Stomach (tissue), 9 donors: ENCODE data around the gene WDR3. TPM values are rescaled to one million over a fixed set of nuclear protein-coding genes. Genes with fewer than 3 reads are reported as not detected.

Source experiments
- DNase-seq, 2 donors: peaks; one replicate each; pipeline versions ENCODE4 v3.0.0 to v3.0.0-alpha.2; 2013 to 2019
- H3K27ac ChIP-seq, 5 donors: fragments of 200-600 bp in 4 of 5; sonication (generic) in 4 of 5; one replicate each; pipeline ENCODE4 v1.5.1; 2013 to 2019; ENCODE audit warnings: mild to moderate bottlenecking in 1 of 5, moderate library complexity in 1 of 5
- H3K27me3 ChIP-seq, 3 donors: fragments of 200-600 bp; sonication (generic); one replicate each; pipeline ENCODE4 v1.5.1; 2017 to 2019; ENCODE audit warnings: mixed run types in 1 of 3
- H3K36me3 ChIP-seq, 4 donors: fragments of 200-600 bp; sonication (generic); 1 replicate in 3 of 4; 2 replicates in 1 of 4; pipeline ENCODE4 v1.5.1; 2016 to 2019
- H3K4me1 ChIP-seq, 4 donors: fragments of 200-600 bp; sonication (generic); one replicate each; pipeline ENCODE4 v1.5.1; 2016 to 2019
- H3K4me3 ChIP-seq, 4 donors: fragments of 200-600 bp; sonication (generic) in 3 of 4; one replicate each; pipeline ENCODE4 v1.5.1; 2016 to 2019; ENCODE audit warnings: mild to moderate bottlenecking in 1 of 4
- H3K9me3 ChIP-seq, 4 donors: fragments of 200-600 bp; sonication (generic); one replicate each; pipeline ENCODE4 v1.5.1; 2016 to 2019
- CTCF ChIP-seq, 7 experiments: fragments of 450-650 bp in 4 of 7; fragments of 200-600 bp in 3 of 7; sonication (generic) in 3 of 7; IDR thresholded peaks; one replicate each; pipeline ENCODE4 v1.5.1; 2016 to 2019; ENCODE audit warnings: antibody characterized with exemption in 7 of 7, control low read depth in 2 of 7, mild to moderate bottlenecking in 1 of 7
- EP300 ChIP-seq: sonication (generic); formaldehyde crosslinking; IDR thresholded peaks from one replicate; pipeline ENCODE4 v1.6.1; 2017; ENCODE audit warnings: antibody characterized with exemption
- POLR2A ChIP-seq, 4 donors: fragments of 450-650 bp; IDR thresholded peaks; one replicate each; pipeline ENCODE4 v1.6.1; 2016; ENCODE audit warnings: antibody characterized with exemption in 4 of 4, control low read depth in 2 of 4, mild to moderate bottlenecking in 1 of 4, moderate library complexity in 1 of 4
- POLR2AphosphoS5 ChIP-seq, 3 donors: sonication (generic); formaldehyde crosslinking; IDR thresholded peaks; one replicate each; pipeline ENCODE4 v1.6.1; 2016; ENCODE audit warnings: antibody characterized with exemption in 3 of 3
- WGBS, 5 donors: extraction: QIAGEN DNeasy Blood & Tissue Kit in 3 of 5; methylation state at CpG; one replicate each; pipeline versions ENCODE4 v1.1.5 to v1.1.7; 2013 to 2018; 5-methylcytosine and 5-hydroxymethylcytosine counted together
- intact Hi-C: fragments of 100-400 bp; cut with DNase I; formaldehyde crosslinking; loops from one replicate; pipeline ENCODE4 v1.15.1; 2023; ENCODE audit warnings: low total_unique reads
- polyA plus RNA-seq, 3 donors: library from polyadenylated mRNA; stranded (reverse); fragments of 200-250 nt; gene quantifications; one replicate each; pipeline ENCODE4 v1.2.3, GENCODE V29; 2013
- total RNA-seq, 5 donors: library from RNA; depleted of rRNA; stranded (reverse); fragments of >200 nt; gene quantifications; one replicate each; pipeline versions ENCODE4 v1.1.0 to v1.2.3, GENCODE V29; 2014 to 2016
- donor health status: healthy with polysubstance abuse.
- donor health status: Bipolar disorder and iron deficiency.
- donor health status: healthy.

The WDR3 gene
- total and polyA plus RNA-seq, 8 donors = 1.4 to 16.9 (median 4.0) TPM; not detected in 1

GRCh38 chr1:117970252-117970651 is 40.7 kb downstream of the WDR3 start:
- peak in 1 of 2 donors; percentile 22 for DNase-seq
- WGBS, 5 donors = 73 to 85% (median 82%) methylated on average over 9 of the region's 9 CpGs
- Histone ChIP-seq H3K9me3 (no peaks in the 10 kb centered on the region), H3K27ac (no peak overlapping the region), H3K36me3 (no peaks in the 10 kb centered on the region), H3K4me3 (no peak overlapping the region), H3K27me3 (no peaks in the 10 kb centered on the region), H3K4me1 (peaks cover 0 to 11% (median 0%) of the 10 kb centered on the region in 4 donors)
- TF ChIP-seq CTCF (IDR thresholded peaks at IDR 0.05) (no peak), POLR2AphosphoS5 (IDR thresholded peaks at IDR 0.05) (no peak), EP300 (no peak), POLR2A (IDR thresholded peaks at IDR 0.05) (no peak)
- intact Hi-C loops = no loop called here

- H3K36me3 ChIP-seq = no peaks in the 10 kb centered on the region
- TF ChIP-seq POLR2AphosphoS5 (IDR thresholded peaks at IDR 0.05) = no peak
- no peak for TF ChIP-seq EP300
- no peak for TF ChIP-seq POLR2A (IDR thresholded peaks at IDR 0.05)
- TF ChIP-seq CTCF (IDR thresholded peaks at IDR 0.05) = no peak
- peaks cover 0 to 11% (median 0%) of the 10 kb centered on the region in 4 donors for H3K4me1 ChIP-seq
- no peak overlapping the region for H3K4me3 ChIP-seq
- no peak for DNase-seq
- intact Hi-C loops = no loop called here
- no peaks in the 10 kb centered on the region for H3K9me3 ChIP-seq
- H3K27me3 ChIP-seq = no peaks in the 10 kb centered on the region
- H3K27ac ChIP-seq = no peak overlapping the region
These were observed 42.2 kb downstream of the WDR3 start for GRCh38 chr1:117971777-117972176.

DNA sequence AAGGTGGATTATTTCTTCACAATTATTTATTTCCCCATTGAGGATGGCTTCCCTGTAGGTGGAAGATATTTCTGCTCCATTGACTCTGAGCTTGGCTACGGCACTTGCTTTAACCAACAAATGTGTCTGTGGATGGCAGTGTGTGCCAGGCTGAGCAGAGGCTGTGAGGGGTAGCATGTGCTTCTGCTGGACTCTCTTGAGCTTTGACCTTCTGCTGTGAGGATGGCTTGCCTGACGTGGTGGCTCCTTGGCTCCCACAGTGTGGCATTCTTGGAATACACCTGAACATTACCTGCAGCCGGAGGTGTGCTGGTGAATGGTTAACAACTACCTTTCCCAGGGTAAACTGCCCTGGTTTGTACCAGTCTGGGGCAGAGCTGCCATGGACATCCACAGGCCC is 46.8 kb downstream of the WDR3 start:
- DNase-seq = no peak
- intact Hi-C loops = no loop called here
- no peaks in the 10 kb centered on the region for H3K36me3 ChIP-seq

GRCh38 chr1:117981455-117982192 is 52.1 kb downstream of the WDR3 start:
- H3K36me3 ChIP-seq = no peaks in the 10 kb centered on the region
- DNase-seq = no peak
- intact Hi-C loops = no loop called here
- TF ChIP-seq EP300 (no peak), POLR2A (IDR thresholded peaks at IDR 0.05) (no peak), POLR2AphosphoS5 (IDR thresholded peaks at IDR 0.05) (no peak), CTCF (IDR thresholded peaks at IDR 0.05) (no peak)
- H3K4me1 ChIP-seq = no peaks in the 10 kb centered on the region
- H3K4me3 ChIP-seq = no peak overlapping the region
- WGBS, 5 donors = 58 to 78% (median 70%) methylated on average over 5 of the region's 5 CpGs
- no peaks in the 10 kb centered on the region for H3K9me3 ChIP-seq
- H3K27ac ChIP-seq = no peak overlapping the region
- no peaks in the 10 kb centered on the region for H3K27me3 ChIP-seq

More for the DNA sequence above, 46.8 kb downstream of the WDR3 start:
- 60 to 91% (median 72%) methylated on average over 3 of the region's 3 CpGs for WGBS, 5 donors
- Histone ChIP-seq H3K4me3 (no peak overlapping the region), H3K9me3 (no peaks in the 10 kb centered on the region), H3K27me3 (no peaks in the 10 kb centered on the region), H3K27ac (no peak overlapping the region), H3K4me1 (no peaks in the 10 kb centered on the region)
- no peak for TF ChIP-seq CTCF (IDR thresholded peaks at IDR 0.05)
- no peak for TF ChIP-seq POLR2A (IDR thresholded peaks at IDR 0.05)
- no peak for TF ChIP-seq POLR2AphosphoS5 (IDR thresholded peaks at IDR 0.05)
- TF ChIP-seq EP300 = no peak
